Stimulated activated CD4-positive, alpha-beta T cell treated with anti-CD3 and anti-CD28 coated beads, Interleukin-4, amount 100 ng/mL, for 48 hours (primary cell): ENCODE measurements around the gene RNASEH2C.
A peak's percentile ranks its signal among the peaks of the same experiment; 100 is the strongest.
"Not testable (repeated sequence)": the region's sequence is repeated elsewhere in the genome, so short reads cannot be mapped to it uniquely, and the experiment has no call there.

Experiments
- DNase-seq, 2 donors: peaks; one replicate each; pipeline ENCODE4 v3.0.0-alpha.2; 2020; ENCODE audit warnings: low read depth in 2 of 2

The RNASEH2C gene

GRCh38 chr11:65720211-65720934 lies at the start of gene RNASEH2C:
Gene RNASEH2C, minus strand, starts transcription at chr11:65720798. Its CDS starts 40 bp downstream, at chr11:65720758.
- peak; percentile 71 to 75 for DNase-seq

- DNase-seq = not testable (repeated sequence)
These were observed 47.2 kb upstream of the RNASEH2C start for GRCh38 chr11:65767806-65768205.

GRCh38 chr11:65767406-65767805 lies 46.8 kb upstream of the RNASEH2C start:
- DNase-seq = no peak

- DNase-seq = no peak
These were observed 45.9 kb upstream of the RNASEH2C start for GRCh38 chr11:65766535-65766934.

- no peak for DNase-seq
These were observed 43.8 kb upstream of the RNASEH2C start for GRCh38 chr11:65764434-65764833.

- DNase-seq = not testable (repeated sequence)
These were observed 42.2 kb upstream of the RNASEH2C start for GRCh38 chr11:65762816-65763215.

GRCh38 chr11:65762169-65762568 lies 41.6 kb upstream of the RNASEH2C start:
- DNase-seq = not testable (repeated sequence)

GRCh38 chr11:65745049-65745448 lies 24.5 kb upstream of the RNASEH2C start:
- no peak for DNase-seq

GRCh38 chr11:65744699-65745042 lies 24.1 kb upstream of the RNASEH2C start:
- no peak for DNase-seq

- no peak for DNase-seq
These were observed 23.6 kb upstream of the RNASEH2C start for GRCh38 chr11:65744026-65744698.

- no peak for DNase-seq
These were observed 23.1 kb upstream of the RNASEH2C start for GRCh38 chr11:65743681-65744025.

GRCh38 chr11:65742353-65742752 lies 21.8 kb upstream of the RNASEH2C start:
- DNase-seq = no peak

- DNase-seq = no peak
These were observed 20.6 kb upstream of the RNASEH2C start for GRCh38 chr11:65741185-65741584.

- DNase-seq = no peak
These were observed 18.4 kb upstream of the RNASEH2C start for GRCh38 chr11:65739022-65739421.

GRCh38 chr11:65736810-65737209 lies 16.2 kb upstream of the RNASEH2C start:
- no peak for DNase-seq

GRCh38 chr11:65735111-65735510 lies 14.5 kb upstream of the RNASEH2C start:
- not testable (repeated sequence) for DNase-seq

- no peak for DNase-seq
These were observed 9.9 kb upstream of the RNASEH2C start for GRCh38 chr11:65730461-65730860.

- DNase-seq = no peak
These were observed 7.3 kb upstream of the RNASEH2C start for GRCh38 chr11:65727865-65728264.

- DNase-seq = no peak
These were observed 6.1 kb upstream of the RNASEH2C start for GRCh38 chr11:65726660-65727059.

- no peak for DNase-seq
These were observed 1.7 kb upstream of the RNASEH2C start for GRCh38 chr11:65722261-65722660.

GRCh38 chr11:65719871-65720210 lies 757 bp downstream of the RNASEH2C start:
- DNase-seq = no peak

- DNase-seq = no peak
These were observed 1.6 kb downstream of the RNASEH2C start for GRCh38 chr11:65718964-65719492.

GRCh38 chr11:65718531-65718930 lies 2.1 kb downstream of the RNASEH2C start:
- DNase-seq = no peak
